Adrenal gland (tissue), 12 donors: ENCODE measurements around the gene TIMP2. TPM values are rescaled to one million over a fixed set of nuclear protein-coding genes. Genes with fewer than 3 reads are reported as not detected.

Experiments used
- DNase-seq, 7 donors: peaks; one replicate each; pipeline ENCODE4 v3.0.0-alpha.2; 2019 to 2020
- H3K27ac ChIP-seq, 5 donors: fragments of 200-600 bp; sonication (generic) in 4 of 5; 1 replicate in 3 of 5; 2 replicates in 2 of 5; pipeline versions ENCODE4 v1.5.1 to v1.8.0; 2016 to 2020; ENCODE audit warnings: mild to moderate bottlenecking in 1 of 5
- H3K27me3 ChIP-seq: fragments of 200-600 bp; 2 replicates; pipeline ENCODE4 v1.8.0; 2021
- H3K36me3 ChIP-seq, 2 donors: fragments of 200-600 bp; replicated peaks in 1 of 2; 1 replicate in 1 of 2; 2 replicates in 1 of 2; pipeline versions ENCODE4 v1.5.1 to v1.8.0; 2018 to 2022
- H3K4me1 ChIP-seq, 2 donors: fragments of 200-600 bp; replicated peaks in 1 of 2; 1 replicate in 1 of 2; 2 replicates in 1 of 2; pipeline versions ENCODE4 v1.5.1 to v1.8.0; 2018 to 2021
- H3K4me3 ChIP-seq, 4 donors: fragments of 200-600 bp; sonication (generic) in 3 of 4; one replicate each; pipeline ENCODE4 v1.5.1; 2016 to 2018
- H3K9me3 ChIP-seq, 3 donors: fragments of 200-600 bp; sonication (generic) in 1 of 3; replicated peaks in 1 of 3; 1 replicate in 2 of 3; 2 replicates in 1 of 3; pipeline versions ENCODE4 v1.5.1 to v1.8.0; 2016 to 2021
- POLR2A ChIP-seq, 2 donors: fragments of 450-650 bp; IDR thresholded peaks; one replicate each; pipeline ENCODE4 v1.6.1; 2017; ENCODE audit warnings: antibody characterized with exemption in 2 of 2, mild to moderate bottlenecking in 2 of 2, moderate library complexity in 1 of 2
- WGBS, 4 donors: extraction: QIAGEN DNeasy Blood & Tissue Kit in 2 of 4; methylation state at CpG; one replicate each; pipeline versions ENCODE4 v1.1.5 to v1.1.7; 2013 to 2017; 5-methylcytosine and 5-hydroxymethylcytosine counted together
- intact Hi-C, 2 donors: fragments of 100-400 bp; cut with DNase I; formaldehyde crosslinking; loops; one replicate each; pipeline versions ENCODE4 v1.14.1 to v1.15.0; 2022 to 2023
- polyA plus RNA-seq, 3 donors: library from polyadenylated mRNA; stranded (reverse); fragments of 200-250 nt in 2 of 3; fragments of 350-450 nt in 1 of 3; fragmentation: Illumina TruSeq in 1 of 3; extraction: RNeasy Lipid Tissue Mini Kit (QIAGEN cat#74804) in 1 of 3; gene quantifications; one replicate each; pipeline ENCODE4 v1.2.3, GENCODE V29; 2013 to 2014
- total RNA-seq, 9 donors: library from RNA; depleted of rRNA in 4 of 9; stranded (reverse); fragments of >200 nt in 4 of 9; fragments of 120-200 nt in 1 of 9; fragmentation: NEBNext Ultra II Directional in 1 of 9; extraction: Animal tissue kit (Norgen Biotek cat#: 25700) in 1 of 9; gene quantifications; one replicate each; pipeline versions ENCODE4 v1.1.0 to v1.2.4, GENCODE V29; 2013 to 2023
- TF ChIP-seq, protein P1 (sequence below), 6 experiments: fragments of 450-650 bp in 4 of 6; fragments of 200-600 bp in 2 of 6; sonication (generic) in 1 of 6; IDR thresholded peaks; 1 replicate in 5 of 6; 2 replicates in 1 of 6; pipeline versions ENCODE4 v1.5.1 to v1.8.0; 2016 to 2021; ENCODE audit warnings: antibody characterized with exemption in 6 of 6, mild to moderate bottlenecking in 2 of 6, moderate library complexity in 1 of 6
- donor health status: healthy with polysubstance abuse.
- donor health status: Bipolar disorder and iron deficiency.
- donor health status: DM: yes; HTN: yes; CAD: no.
- donor health status: DM: no; HTN: no; CAD: no.
- donor health status: DM: no; HTN: no; CAD: no.
- donor health status: DM: yes; HTN: yes; CAD: no.

TIMP2 gene
- total and polyA plus RNA-seq, 12 donors = 20.2 to 275 (median 176) TPM

- H3K4me3 ChIP-seq = no peak overlapping the region
- 72 to 84% (median 81%) methylated on average over 9 of the region's 9 CpGs for WGBS, 4 donors
- intact Hi-C loops = no loop called here
- TF ChIP-seq, protein P1, sequence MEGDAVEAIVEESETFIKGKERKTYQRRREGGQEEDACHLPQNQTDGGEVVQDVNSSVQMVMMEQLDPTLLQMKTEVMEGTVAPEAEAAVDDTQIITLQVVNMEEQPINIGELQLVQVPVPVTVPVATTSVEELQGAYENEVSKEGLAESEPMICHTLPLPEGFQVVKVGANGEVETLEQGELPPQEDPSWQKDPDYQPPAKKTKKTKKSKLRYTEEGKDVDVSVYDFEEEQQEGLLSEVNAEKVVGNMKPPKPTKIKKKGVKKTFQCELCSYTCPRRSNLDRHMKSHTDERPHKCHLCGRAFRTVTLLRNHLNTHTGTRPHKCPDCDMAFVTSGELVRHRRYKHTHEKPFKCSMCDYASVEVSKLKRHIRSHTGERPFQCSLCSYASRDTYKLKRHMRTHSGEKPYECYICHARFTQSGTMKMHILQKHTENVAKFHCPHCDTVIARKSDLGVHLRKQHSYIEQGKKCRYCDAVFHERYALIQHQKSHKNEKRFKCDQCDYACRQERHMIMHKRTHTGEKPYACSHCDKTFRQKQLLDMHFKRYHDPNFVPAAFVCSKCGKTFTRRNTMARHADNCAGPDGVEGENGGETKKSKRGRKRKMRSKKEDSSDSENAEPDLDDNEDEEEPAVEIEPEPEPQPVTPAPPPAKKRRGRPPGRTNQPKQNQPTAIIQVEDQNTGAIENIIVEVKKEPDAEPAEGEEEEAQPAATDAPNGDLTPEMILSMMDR (IDR thresholded peaks at IDR 0.05) = no peak
- no peaks in the 10 kb centered on the region for H3K36me3 ChIP-seq
- peaks cover 3 to 6% of the 10 kb centered on the region in 2 donors for H3K4me1 ChIP-seq
- H3K9me3 ChIP-seq = no peaks in the 10 kb centered on the region
- H3K27ac ChIP-seq = no peak overlapping the region
- H3K27me3 ChIP-seq = no peaks in the 10 kb centered on the region
- no peak for DNase-seq
These were observed 80.7 kb downstream of the TIMP2 start for GRCh38 chr17:78844301-78845005.

GRCh38 chr17:78842881-78843565 is 82.2 kb downstream of the TIMP2 start:
- H3K4me3 ChIP-seq = no peak overlapping the region
- no peaks in the 10 kb centered on the region for H3K27me3 ChIP-seq
- WGBS, 4 donors = 69 to 76% (median 71%) methylated on average over 8 to 10 of the region's 10 CpGs
- peaks cover 0 to 2% of the 10 kb centered on the region in 2 donors for H3K36me3 ChIP-seq
- peaks cover 10 to 18% of the 10 kb centered on the region in 2 donors for H3K4me1 ChIP-seq
- no peaks in the 10 kb centered on the region for H3K9me3 ChIP-seq
- no peak for TF ChIP-seq POLR2A (IDR thresholded peaks at IDR 0.05)
- TF ChIP-seq, protein P1 (IDR thresholded peaks at IDR 0.05) = peak; percentile 23 to 57 (median 47)
- DNase-seq = peak in 5 of 7 donors; percentile 44 to 73 (median 58)
- intact Hi-C loops = no loop called here
- no peak overlapping the region for H3K27ac ChIP-seq

- Histone ChIP-seq H3K4me3 (peak within 1 kb of the TSS; percentile 52 to 94 (median 68)), H3K27ac (peak within 1 kb of the TSS; percentile 88 to 100 (median 99)), H3K27me3 (no peaks in the 10 kb centered on the region), H3K9me3 (no peaks in the 10 kb centered on the region), H3K4me1 (peaks cover 10 to 18% of the 10 kb centered on the region in 2 donors), H3K36me3 (peaks cover 0 to 21% of the 10 kb centered on the region in 2 donors)
- TF ChIP-seq POLR2A (IDR thresholded peaks at IDR 0.05) = peak; percentile 92 to 98
- TF ChIP-seq, protein P1 (IDR thresholded peaks at IDR 0.05) = peak in 2 of 6 experiments; percentile 15 to 25
- intact Hi-C loops = no loop called here
- DNase-seq = peak; percentile 99 to 100 (median 100)
- WGBS, 4 donors = 0% methylated on average over 6 to 74 of the region's 74 CpGs
These were observed 84.2 kb downstream of the TIMP2 start, which contains the start of gene USP36 for GRCh38 chr17:78840780-78841611. Gene USP36 (minus strand): TSS chr17:78840814. CDS start chr17:78836363, 4,451 bp downstream.

DNA sequence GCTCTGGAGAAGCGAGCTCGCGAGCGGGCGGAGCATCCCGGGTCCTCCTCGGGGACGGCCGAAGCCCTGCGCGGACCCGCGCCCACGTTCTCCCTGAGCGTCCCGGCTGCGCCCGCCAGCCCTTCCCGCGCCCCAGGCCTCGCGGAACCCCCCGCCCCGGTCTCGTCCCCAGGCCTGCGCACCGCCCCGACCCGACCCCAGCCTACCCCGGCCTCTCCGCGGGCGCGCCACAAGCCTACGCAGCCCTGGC is 84.7 kb downstream of the TIMP2 start:
- intact Hi-C loops = no loop called here
- WGBS, 4 donors = 0% methylated on average over 9 to 35 of the region's 35 CpGs; no CpG with 5 or more reads in 1 of the 4 donors
- TF ChIP-seq POLR2A (IDR thresholded peaks at IDR 0.05) = peak in 1 of 2 donors; percentile 75
- TF ChIP-seq, protein P1 (IDR thresholded peaks at IDR 0.05) = no peak

More for the DNA sequence above, 84.7 kb downstream of the TIMP2 start:
- DNase-seq = no peak
- Histone ChIP-seq H3K9me3 (no peaks in the 10 kb centered on the region), H3K4me1 (peaks cover 10 to 18% of the 10 kb centered on the region in 2 donors), H3K27ac (peak overlapping the region; percentile 88 to 100 (median 99)), H3K27me3 (no peaks in the 10 kb centered on the region), H3K36me3 (peaks cover 0 to 27% of the 10 kb centered on the region in 2 donors), H3K4me3 (peak overlapping the region in 3 of 4 donors; percentile 66 to 94 (median 70))
